ENCODE data around the gene MEGF11.

MEGF11 gene

DNA sequence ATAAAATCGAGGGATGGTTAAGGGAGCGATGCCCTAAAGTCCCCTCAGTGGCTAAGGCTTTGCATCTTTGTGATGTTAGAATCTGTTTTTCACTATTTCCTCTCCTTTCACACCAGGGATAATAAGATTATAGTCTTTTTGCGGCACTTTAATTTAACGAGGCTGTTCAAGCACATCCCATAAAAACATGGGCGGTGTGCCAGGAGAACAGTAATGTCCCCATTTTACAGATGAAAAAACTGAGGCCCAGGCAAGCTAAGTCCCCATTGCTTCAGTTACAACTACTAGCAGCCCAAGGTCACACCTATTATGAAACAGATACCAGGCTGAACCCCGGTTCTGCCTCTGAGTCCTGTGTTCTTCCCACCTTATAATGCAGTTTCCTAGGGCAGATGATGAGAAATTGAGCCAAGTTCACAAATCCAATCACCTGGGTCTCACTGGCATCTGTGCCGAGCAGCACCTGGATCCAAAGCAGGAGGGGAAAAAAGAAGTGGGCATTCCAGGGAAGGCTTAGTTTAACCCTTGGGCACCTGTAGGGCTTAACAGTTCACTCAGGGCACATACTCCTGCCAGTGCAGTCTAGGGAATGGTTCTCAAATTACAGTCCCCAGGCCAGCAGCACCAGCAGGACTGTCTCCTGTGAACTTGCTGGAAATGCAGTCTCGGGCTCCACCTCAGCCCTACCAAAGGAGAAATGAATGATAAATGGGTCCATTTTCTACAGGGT, 215.0 kb downstream of the MEGF11 start:
- H3K27me3 ChIP-seq (ENCODE audit: insufficient read depth, poor library complexity, severe bottlenecking) = peaks cover 5% of the 10 kb centered on the region
- ATAC-seq (ENCODE audit: low read depth) (peak; percentile 63), DNase-seq (ENCODE audit: low spot score) (no peak)
- H3K36me3 ChIP-seq (ENCODE audit: low read depth) = no peaks in the 10 kb centered on the region
- no peak overlapping the region for H3K4me3 ChIP-seq (ENCODE audit: severe bottlenecking)
- no peaks in the 10 kb centered on the region for H3K4me1 ChIP-seq (ENCODE audit: insufficient read depth, poor library complexity, severe bottlenecking)
- TF ChIP-seq, protein P1, sequence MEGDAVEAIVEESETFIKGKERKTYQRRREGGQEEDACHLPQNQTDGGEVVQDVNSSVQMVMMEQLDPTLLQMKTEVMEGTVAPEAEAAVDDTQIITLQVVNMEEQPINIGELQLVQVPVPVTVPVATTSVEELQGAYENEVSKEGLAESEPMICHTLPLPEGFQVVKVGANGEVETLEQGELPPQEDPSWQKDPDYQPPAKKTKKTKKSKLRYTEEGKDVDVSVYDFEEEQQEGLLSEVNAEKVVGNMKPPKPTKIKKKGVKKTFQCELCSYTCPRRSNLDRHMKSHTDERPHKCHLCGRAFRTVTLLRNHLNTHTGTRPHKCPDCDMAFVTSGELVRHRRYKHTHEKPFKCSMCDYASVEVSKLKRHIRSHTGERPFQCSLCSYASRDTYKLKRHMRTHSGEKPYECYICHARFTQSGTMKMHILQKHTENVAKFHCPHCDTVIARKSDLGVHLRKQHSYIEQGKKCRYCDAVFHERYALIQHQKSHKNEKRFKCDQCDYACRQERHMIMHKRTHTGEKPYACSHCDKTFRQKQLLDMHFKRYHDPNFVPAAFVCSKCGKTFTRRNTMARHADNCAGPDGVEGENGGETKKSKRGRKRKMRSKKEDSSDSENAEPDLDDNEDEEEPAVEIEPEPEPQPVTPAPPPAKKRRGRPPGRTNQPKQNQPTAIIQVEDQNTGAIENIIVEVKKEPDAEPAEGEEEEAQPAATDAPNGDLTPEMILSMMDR (IDR thresholded peaks at IDR 0.05; ENCODE audit: poor library complexity, severe bottlenecking) = no peak
- H3K27ac ChIP-seq (ENCODE audit: poor library complexity, severe bottlenecking) = no peak overlapping the region
- no peaks in the 10 kb centered on the region for H3K9me3 ChIP-seq (ENCODE audit: severe bottlenecking)

DNA sequence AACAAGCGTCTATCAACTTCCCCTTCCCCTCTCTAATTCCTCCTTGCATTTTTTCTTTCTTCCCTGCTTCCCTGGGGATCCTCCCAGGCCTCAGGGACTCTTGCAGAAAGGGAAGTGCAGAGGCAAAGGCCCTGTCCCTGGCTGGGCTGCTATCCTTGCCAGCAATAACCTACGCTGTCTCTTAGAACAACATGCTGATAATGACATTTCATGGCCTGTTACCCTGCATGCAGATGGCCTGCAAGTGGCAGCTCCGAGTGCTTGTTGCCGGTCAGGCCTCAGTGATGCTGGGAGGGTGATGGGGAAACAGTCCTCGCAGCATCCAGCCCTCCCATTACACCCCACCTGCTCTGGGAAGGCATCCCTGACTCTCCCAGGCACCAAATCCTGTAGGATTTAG, 216.7 kb downstream of the MEGF11 start:
- no peaks in the 10 kb centered on the region for H3K36me3 ChIP-seq (ENCODE audit: low read depth)
- H3K27me3 ChIP-seq (ENCODE audit: insufficient read depth, poor library complexity, severe bottlenecking) = peaks cover 5% of the 10 kb centered on the region
- H3K27ac ChIP-seq (ENCODE audit: poor library complexity, severe bottlenecking) = no peak overlapping the region
- no peak overlapping the region for H3K4me3 ChIP-seq (ENCODE audit: severe bottlenecking)
- DNase-seq (ENCODE audit: low spot score) (no peak), ATAC-seq (ENCODE audit: low read depth) (no peak)
- H3K9me3 ChIP-seq (ENCODE audit: severe bottlenecking) = no peaks in the 10 kb centered on the region
- TF ChIP-seq, protein P1 (IDR thresholded peaks at IDR 0.05; ENCODE audit: poor library complexity, severe bottlenecking) = no peak
- H3K4me1 ChIP-seq (ENCODE audit: insufficient read depth, poor library complexity, severe bottlenecking) = no peaks in the 10 kb centered on the region

DNA sequence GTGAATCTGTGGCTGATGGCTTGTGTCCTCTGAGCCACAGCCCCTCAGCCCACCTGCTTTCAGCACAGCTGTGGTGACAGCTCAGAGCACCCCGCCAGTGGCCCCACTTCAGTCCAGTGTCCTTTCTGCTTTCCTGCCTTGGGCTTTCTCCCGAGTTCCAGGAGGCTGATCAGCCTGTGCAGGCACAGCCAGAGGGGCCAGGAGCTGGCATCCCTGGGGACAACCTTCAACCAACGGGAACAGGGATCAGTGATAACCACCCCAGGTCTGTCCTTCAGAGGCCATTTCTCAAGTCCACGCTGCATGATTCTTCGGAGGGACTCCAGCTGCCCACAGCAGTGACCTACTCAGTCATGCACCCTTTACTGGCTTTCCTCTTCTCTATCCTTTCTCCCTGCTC, 217.6 kb downstream of the MEGF11 start:
- peaks cover 5% of the 10 kb centered on the region for H3K27me3 ChIP-seq (ENCODE audit: insufficient read depth, poor library complexity, severe bottlenecking)
- TF ChIP-seq, protein P1 (IDR thresholded peaks at IDR 0.05; ENCODE audit: poor library complexity, severe bottlenecking) = no peak
- no peak overlapping the region for H3K4me3 ChIP-seq (ENCODE audit: severe bottlenecking)
- no peaks in the 10 kb centered on the region for H3K4me1 ChIP-seq (ENCODE audit: insufficient read depth, poor library complexity, severe bottlenecking)
- ATAC-seq (ENCODE audit: low read depth) (no peak), DNase-seq (ENCODE audit: low spot score) (no peak)
- H3K9me3 ChIP-seq (ENCODE audit: severe bottlenecking) = no peaks in the 10 kb centered on the region
- H3K36me3 ChIP-seq (ENCODE audit: low read depth) = no peaks in the 10 kb centered on the region
- no peak overlapping the region for H3K27ac ChIP-seq (ENCODE audit: poor library complexity, severe bottlenecking)

DNA sequence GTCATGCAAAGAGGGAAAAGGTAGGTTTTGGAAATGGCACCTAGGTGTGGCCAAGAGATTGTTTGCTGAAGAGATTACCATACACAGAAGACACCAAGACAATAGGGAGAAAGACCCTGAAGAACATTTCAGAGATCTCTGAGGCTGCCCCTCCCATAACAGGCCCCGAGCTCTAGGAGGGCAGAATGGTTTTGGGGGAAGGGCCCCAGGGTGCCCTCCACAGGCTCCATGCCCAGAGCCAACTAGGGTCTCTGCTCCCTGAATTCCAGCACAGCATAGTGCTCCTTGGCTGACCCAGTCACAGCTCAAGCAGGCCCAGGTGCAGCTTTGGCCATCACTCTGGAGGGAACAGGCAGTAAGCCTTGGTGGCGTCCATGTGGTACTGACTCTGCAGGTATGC, 220.4 kb downstream of the MEGF11 start:
- Histone ChIP-seq H3K4me1 (ENCODE audit: insufficient read depth, poor library complexity, severe bottlenecking) (no peaks in the 10 kb centered on the region), H3K27me3 (ENCODE audit: insufficient read depth, poor library complexity, severe bottlenecking) (peaks cover 5% of the 10 kb centered on the region), H3K36me3 (ENCODE audit: low read depth) (no peaks in the 10 kb centered on the region), H3K27ac (ENCODE audit: poor library complexity, severe bottlenecking) (no peak overlapping the region), H3K4me3 (ENCODE audit: severe bottlenecking) (no peak overlapping the region), H3K9me3 (ENCODE audit: severe bottlenecking) (no peaks in the 10 kb centered on the region)
- TF ChIP-seq, protein P1 (IDR thresholded peaks at IDR 0.05; ENCODE audit: poor library complexity, severe bottlenecking) = no peak
- ATAC-seq (ENCODE audit: low read depth) (no peak), DNase-seq (ENCODE audit: low spot score) (no peak)

DNA sequence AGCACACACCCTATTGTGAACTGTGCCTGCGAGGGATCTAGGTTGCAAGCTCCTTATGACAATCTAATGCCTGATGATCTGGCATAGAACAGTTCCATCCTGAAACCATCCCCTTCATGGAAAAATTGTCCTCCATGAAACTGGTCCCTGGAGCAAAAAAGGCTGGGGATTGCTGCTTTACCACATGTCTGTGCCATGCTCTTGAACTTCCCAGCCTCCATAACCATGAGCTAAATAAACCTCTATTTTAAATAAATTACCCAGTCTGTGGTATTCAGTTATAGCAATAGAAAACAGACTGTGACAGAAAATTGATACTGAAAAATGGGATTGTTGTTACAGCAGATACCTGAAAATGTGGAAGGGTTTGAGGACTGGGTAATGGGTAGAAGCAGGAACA, 221.5 kb downstream of the MEGF11 start:
- H3K4me1 ChIP-seq (ENCODE audit: insufficient read depth, poor library complexity, severe bottlenecking) = peaks cover 10% of the 10 kb centered on the region
- no peaks in the 10 kb centered on the region for H3K27me3 ChIP-seq (ENCODE audit: insufficient read depth, poor library complexity, severe bottlenecking)
- no peaks in the 10 kb centered on the region for H3K36me3 ChIP-seq (ENCODE audit: low read depth)
- TF ChIP-seq, protein P1 (IDR thresholded peaks at IDR 0.05; ENCODE audit: poor library complexity, severe bottlenecking) = no peak
- ATAC-seq (ENCODE audit: low read depth) (no peak), DNase-seq (ENCODE audit: low spot score) (no peak)
- no peak overlapping the region for H3K27ac ChIP-seq (ENCODE audit: poor library complexity, severe bottlenecking)
- no peak overlapping the region for H3K4me3 ChIP-seq (ENCODE audit: severe bottlenecking)
- no peaks in the 10 kb centered on the region for H3K9me3 ChIP-seq (ENCODE audit: severe bottlenecking)

Data from RWPE2 (cell line).